ENCODE data around the gene P2RY8. TPM values are rescaled to one million over a fixed set of nuclear protein-coding genes. Genes with fewer than 3 reads are reported as not detected.
"Not testable (repeated sequence)": the region's sequence is repeated elsewhere in the genome, so short reads cannot be mapped to it uniquely, and the experiment has no call there.

Gene P2RY8
- total RNA-seq, 2 experiments from 2014 or later, result 82.4 to 109 TPM

DNA sequence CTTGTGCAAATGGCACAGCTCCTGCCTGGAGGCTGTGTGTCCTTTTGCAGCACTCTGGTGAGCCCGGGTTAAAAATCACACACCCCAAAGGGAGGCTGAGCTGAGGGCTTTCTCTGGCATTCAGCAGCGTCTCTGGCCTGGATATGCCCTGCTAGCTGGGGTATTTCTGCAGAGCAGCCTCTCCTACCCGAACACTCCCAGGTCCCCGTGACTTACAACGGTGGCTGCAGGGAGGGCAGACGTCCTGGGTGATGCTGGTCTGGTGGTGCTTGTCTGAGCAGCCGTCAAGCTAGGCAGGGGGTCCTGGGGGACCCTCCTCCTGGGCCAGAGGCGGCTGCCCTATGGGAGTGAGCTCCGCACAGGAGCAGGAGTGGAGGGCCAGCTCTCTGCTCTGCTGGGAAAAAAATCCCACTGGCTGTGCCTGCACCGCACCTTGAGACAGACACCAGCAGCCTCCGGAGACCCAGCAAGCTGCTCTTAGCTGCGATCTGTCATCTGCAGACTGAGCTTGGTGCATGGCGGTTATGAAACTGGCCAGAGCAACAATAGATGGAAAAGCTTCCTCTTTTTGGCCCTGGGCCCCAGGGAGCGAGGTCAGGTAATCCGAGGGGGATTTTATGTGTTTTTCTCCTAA is 43.0 kb downstream of the P2RY8 start:
- peak; percentile 39 for DNase-seq
- peak; percentile 17 for ATAC-seq
- Mint-ChIP-seq H3K4me3 (no peak overlapping the region), H3K9me3 (ENCODE audit: low read depth) (peaks cover 7% of the 10 kb centered on the region), H3K4me1 (peaks cover 35% of the 10 kb centered on the region), H3K36me3 (peaks cover 34% of the 10 kb centered on the region), H3K27ac (peak overlapping the region; percentile 57), H3K27me3 (no peaks in the 10 kb centered on the region)
- CTCF ChIA-PET, result no interaction called here

GRCh38 chrX:1493412-1493811 is 43.6 kb downstream of the P2RY8 start:
- DNase-seq (no peak), ATAC-seq (no peak)
- H3K36me3 Mint-ChIP-seq, result peaks cover 40% of the 10 kb centered on the region
- peaks cover 7% of the 10 kb centered on the region for H3K9me3 Mint-ChIP-seq (ENCODE audit: low read depth)
- H3K27me3 Mint-ChIP-seq, result no peaks in the 10 kb centered on the region
- CTCF ChIA-PET, result no interaction called here
- peak overlapping the region; percentile 57 for H3K27ac Mint-ChIP-seq
- H3K4me1 Mint-ChIP-seq, result peaks cover 41% of the 10 kb centered on the region
- no peak overlapping the region for H3K4me3 Mint-ChIP-seq

DNA sequence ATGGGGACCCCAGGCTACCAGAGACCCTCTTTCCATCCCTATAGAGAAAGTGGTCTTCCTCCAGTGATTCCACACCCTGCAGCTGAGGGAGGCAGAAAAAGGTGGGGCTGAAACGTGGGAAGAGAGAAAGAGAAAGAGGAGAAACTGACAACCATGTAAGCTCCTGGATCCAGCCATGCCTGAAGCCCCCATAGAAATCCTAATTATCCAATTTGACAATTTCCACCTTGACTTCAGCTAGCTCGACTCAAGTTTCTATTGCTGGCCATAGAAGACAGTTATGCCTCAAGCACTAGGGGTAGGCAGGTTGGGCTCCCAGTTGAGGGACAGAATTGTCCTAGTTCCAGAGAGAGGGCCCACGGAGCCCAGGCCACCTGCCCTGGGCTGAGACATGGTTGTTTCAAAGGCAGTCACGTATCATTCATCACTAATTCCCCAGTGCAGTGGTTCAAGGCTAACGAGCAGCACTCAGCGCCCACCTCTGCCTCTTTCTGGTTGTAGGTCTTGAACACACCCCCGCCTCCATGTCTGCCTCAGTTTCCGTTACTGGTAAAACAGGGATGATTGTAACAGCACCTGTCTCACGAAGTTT is 44.5 kb downstream of the P2RY8 start:
- DNase-seq, result peak; percentile 37
- Mint-ChIP-seq H3K27me3 (no peaks in the 10 kb centered on the region), H3K4me3 (no peak overlapping the region), H3K36me3 (peaks cover 44% of the 10 kb centered on the region), H3K27ac (peak overlapping the region; percentile 59), H3K9me3 (ENCODE audit: low read depth) (peaks cover 7% of the 10 kb centered on the region), H3K4me1 (peaks cover 44% of the 10 kb centered on the region)
- ATAC-seq, result peak; percentile 5
- CTCF ChIA-PET, result no interaction called here

GRCh38 chrX:1491851-1492349 is 45.1 kb downstream of the P2RY8 start:
- Mint-ChIP-seq H3K36me3 (peaks cover 50% of the 10 kb centered on the region), H3K27me3 (no peaks in the 10 kb centered on the region), H3K9me3 (ENCODE audit: low read depth) (peaks cover 7% of the 10 kb centered on the region), H3K4me3 (no peak overlapping the region), H3K27ac (peak overlapping the region; percentile 69), H3K4me1 (peaks cover 50% of the 10 kb centered on the region)
- ATAC-seq, result peak; percentile 95
- peak; percentile 92 for DNase-seq
- CTCF ChIA-PET, result no interaction called here

DNA sequence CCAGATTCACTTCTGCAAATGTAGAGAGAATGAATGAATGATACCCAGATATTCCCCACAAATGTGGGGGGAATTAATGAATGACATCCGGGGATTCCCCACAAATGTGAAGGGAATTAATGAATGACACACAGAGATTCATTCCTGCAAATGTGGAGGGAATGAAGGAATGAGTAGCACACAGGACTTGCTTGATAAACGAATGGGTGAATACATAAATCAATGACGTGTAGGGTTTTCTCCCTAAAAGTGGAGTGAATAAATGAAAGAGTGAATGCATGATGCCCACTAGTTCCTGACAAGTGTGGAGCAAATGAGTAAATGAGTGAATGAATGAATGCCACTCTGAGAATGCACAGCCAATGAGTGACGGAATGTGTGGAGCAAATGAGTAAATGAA is 45.7 kb downstream of the P2RY8 start:
- H3K9me3 Mint-ChIP-seq (ENCODE audit: low read depth); DNase-seq; ATAC-seq; H3K27ac Mint-ChIP-seq; H3K27me3 Mint-ChIP-seq; CTCF ChIA-PET; H3K4me3 Mint-ChIP-seq: not testable (repeated sequence)
- Mint-ChIP-seq H3K36me3 (peaks cover 53% of the 10 kb centered on the region), H3K4me1 (peaks cover 49% of the 10 kb centered on the region)

- peaks cover 59% of the 10 kb centered on the region for H3K36me3 Mint-ChIP-seq
Observed at GRCh38 chrX:1490723-1491122, 46.3 kb downstream of the P2RY8 start.

DNA sequence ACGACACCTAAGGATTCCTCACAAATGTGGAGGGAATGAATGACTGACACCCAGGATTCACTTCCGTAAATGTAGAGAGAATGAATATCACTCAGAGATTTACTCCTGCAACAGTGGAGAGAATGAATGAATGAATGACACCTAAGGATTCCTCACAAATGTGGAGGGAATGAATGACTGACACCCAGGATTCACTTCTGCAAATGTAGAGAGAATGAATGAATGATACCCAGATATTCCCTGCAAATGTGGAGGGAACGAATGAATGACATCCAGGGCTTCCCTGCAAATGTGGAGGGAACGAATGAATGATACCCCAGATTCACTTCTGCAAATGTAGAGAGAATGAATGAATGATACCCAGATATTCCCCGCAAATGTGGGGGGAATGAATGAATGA is 47.6 kb downstream of the P2RY8 start:
- ATAC-seq, DNase-seq, H3K27me3 Mint-ChIP-seq, H3K4me3 Mint-ChIP-seq, H3K27ac Mint-ChIP-seq, CTCF ChIA-PET: not testable (repeated sequence)
- peaks cover 10% of the 10 kb centered on the region for H3K9me3 Mint-ChIP-seq (ENCODE audit: low read depth)
- peaks cover 56% of the 10 kb centered on the region for H3K4me1 Mint-ChIP-seq
- peaks cover 63% of the 10 kb centered on the region for H3K36me3 Mint-ChIP-seq

More at GRCh38 chrX:1490723-1491122, 46.3 kb downstream of the P2RY8 start:
- H3K4me3 Mint-ChIP-seq, H3K27me3 Mint-ChIP-seq, CTCF ChIA-PET, H3K27ac Mint-ChIP-seq, DNase-seq, ATAC-seq: not testable (repeated sequence)
- peaks cover 10% of the 10 kb centered on the region for H3K9me3 Mint-ChIP-seq (ENCODE audit: low read depth)
- peaks cover 50% of the 10 kb centered on the region for H3K4me1 Mint-ChIP-seq

DNA sequence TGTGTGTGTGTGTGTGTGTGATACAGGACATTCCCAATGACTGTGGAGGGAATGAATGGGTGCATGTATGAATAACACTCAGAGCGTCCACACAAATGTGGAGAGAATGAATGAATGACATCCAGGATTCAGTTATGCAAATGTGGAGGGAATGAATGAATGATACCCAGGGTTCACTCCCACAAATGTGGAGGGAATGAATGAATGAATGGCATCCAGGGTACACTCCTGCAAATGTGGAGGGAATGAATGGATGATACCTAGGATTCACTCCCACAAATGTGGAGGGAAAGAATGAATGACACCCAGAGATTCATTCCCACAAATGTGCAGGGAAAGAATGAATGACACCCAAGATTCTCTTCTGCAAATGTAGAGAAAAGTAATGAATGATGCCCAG is 48.2 kb downstream of the P2RY8 start:
- Mint-ChIP-seq H3K4me1 (peaks cover 56% of the 10 kb centered on the region), H3K36me3 (peaks cover 67% of the 10 kb centered on the region), H3K9me3 (ENCODE audit: low read depth) (peaks cover 10% of the 10 kb centered on the region), H3K27ac (peak overlapping the region; percentile 45), H3K4me3 (no peak overlapping the region), H3K27me3 (no peaks in the 10 kb centered on the region)
- no peak for DNase-seq
- CTCF ChIA-PET, result no interaction called here
- ATAC-seq, result no peak

DNA sequence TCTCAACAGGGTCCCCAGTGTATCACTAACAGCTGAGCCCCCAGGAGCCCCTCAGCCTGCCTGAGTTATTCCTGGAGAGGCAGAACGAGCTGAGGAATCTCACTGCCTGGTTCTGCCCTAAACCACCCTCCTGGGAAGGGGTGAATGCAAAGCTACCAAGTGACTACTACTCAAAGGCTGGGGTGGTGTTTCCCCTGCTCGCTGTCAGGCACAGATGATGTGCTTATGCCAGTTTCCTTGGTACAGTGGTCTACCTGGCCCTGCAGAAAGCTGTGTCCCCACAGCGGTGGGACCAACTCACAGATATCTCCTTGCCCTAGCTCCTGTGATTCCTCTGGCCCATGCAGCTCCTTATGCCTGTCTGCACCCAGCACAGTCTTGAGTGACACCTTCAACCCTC is 48.8 kb downstream of the P2RY8 start:
- H3K36me3 Mint-ChIP-seq, result peaks cover 72% of the 10 kb centered on the region
- H3K4me1 Mint-ChIP-seq, result peaks cover 58% of the 10 kb centered on the region
- H3K27me3 Mint-ChIP-seq, result no peaks in the 10 kb centered on the region
- CTCF ChIA-PET, result no interaction called here
- H3K27ac Mint-ChIP-seq, result peak overlapping the region; percentile 45
- DNase-seq, result peak; percentile 23
- H3K9me3 Mint-ChIP-seq (ENCODE audit: low read depth), result peaks cover 10% of the 10 kb centered on the region
- H3K4me3 Mint-ChIP-seq, result no peak overlapping the region
- ATAC-seq, result no peak

GRCh38 chrX:1487401-1487800 is 49.6 kb downstream of the P2RY8 start:
- Mint-ChIP-seq H3K27ac (peak overlapping the region; percentile 17), H3K36me3 (peaks cover 69% of the 10 kb centered on the region)

DNA sequence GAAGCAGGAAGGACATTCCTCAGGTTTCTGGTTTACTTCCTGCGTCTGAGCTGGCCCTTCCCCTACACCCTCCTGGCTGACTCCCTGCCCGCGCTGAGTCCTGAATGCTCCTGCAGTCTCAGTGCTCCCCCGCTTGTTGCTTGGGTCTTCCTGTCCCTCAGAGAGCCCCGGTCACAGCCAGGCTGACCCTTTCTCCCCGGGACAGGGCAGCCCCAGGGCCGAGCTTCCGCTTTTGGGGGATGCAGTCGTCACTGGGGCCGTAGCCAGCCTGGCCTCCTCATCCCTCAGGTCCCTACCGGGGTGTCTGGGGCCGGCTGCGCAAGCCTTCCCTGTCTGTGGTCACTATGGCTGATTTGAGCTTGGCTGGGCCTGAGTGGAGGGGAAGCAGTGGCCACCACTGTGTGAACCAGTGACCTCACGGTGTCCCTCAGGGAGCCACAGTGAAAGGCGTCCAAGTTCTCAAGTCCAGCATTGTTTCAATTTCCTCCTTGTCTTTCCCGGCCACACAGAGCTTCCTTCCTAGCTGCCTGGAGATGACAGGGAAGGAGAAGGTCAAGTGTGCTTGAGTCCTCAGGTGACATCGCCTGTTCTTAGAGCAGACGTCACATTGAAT is 50.1 kb downstream of the P2RY8 start:
- peaks cover 69% of the 10 kb centered on the region for H3K36me3 Mint-ChIP-seq
- peak; percentile 25 for DNase-seq

More at GRCh38 chrX:1487401-1487800, 49.6 kb downstream of the P2RY8 start:
- peak; percentile 11 for DNase-seq
- Mint-ChIP-seq H3K9me3 (ENCODE audit: low read depth) (peaks cover 10% of the 10 kb centered on the region), H3K4me1 (peaks cover 59% of the 10 kb centered on the region), H3K4me3 (no peak overlapping the region), H3K27me3 (no peaks in the 10 kb centered on the region)
- ATAC-seq, result no peak
- CTCF ChIA-PET, result no interaction called here

GRCh38 chrX:1486177-1486576 is 50.8 kb downstream of the P2RY8 start:
- DNase-seq (peak; percentile 30), ATAC-seq (no peak)
- CTCF ChIA-PET, result no interaction called here
- no peak overlapping the region for H3K4me3 Mint-ChIP-seq
- peaks cover 4% of the 10 kb centered on the region for H3K9me3 Mint-ChIP-seq (ENCODE audit: low read depth)
- H3K4me1 Mint-ChIP-seq, result peaks cover 59% of the 10 kb centered on the region
- peak overlapping the region; percentile 45 for H3K27ac Mint-ChIP-seq
- peaks cover 66% of the 10 kb centered on the region for H3K36me3 Mint-ChIP-seq
- no peaks in the 10 kb centered on the region for H3K27me3 Mint-ChIP-seq

More for the DNA sequence above, 50.1 kb downstream of the P2RY8 start:
- ATAC-seq, result no peak
- H3K9me3 Mint-ChIP-seq (ENCODE audit: low read depth), result peaks cover 9% of the 10 kb centered on the region
- H3K27me3 Mint-ChIP-seq, result no peaks in the 10 kb centered on the region
- H3K4me3 Mint-ChIP-seq, result no peak overlapping the region
- peak overlapping the region; percentile 17 for H3K27ac Mint-ChIP-seq
- CTCF ChIA-PET, result no interaction called here
- peaks cover 59% of the 10 kb centered on the region for H3K4me1 Mint-ChIP-seq

DNA sequence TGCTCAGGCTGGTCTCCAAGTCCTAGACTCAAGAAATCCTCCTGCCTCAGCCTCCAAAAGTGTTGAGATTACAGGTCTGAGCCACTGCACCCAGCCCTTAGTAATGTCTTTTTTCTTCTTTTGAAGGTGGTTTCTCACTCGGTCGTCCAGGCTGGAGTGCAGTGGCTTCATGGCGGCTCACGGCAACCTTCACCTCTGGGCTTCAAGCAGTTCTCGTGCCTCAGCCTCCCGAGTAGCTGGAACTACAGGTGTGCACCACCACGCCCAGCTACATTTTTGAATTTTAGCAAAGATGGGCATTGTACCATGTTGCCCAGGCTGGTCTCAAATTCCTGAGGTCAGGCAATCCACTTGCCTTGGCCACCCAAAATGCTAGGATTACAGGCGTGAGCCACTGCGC is 52.0 kb downstream of the P2RY8 start:
- Mint-ChIP-seq H3K4me3 (no peak overlapping the region), H3K9me3 (ENCODE audit: low read depth) (peaks cover 3% of the 10 kb centered on the region), H3K27me3 (no peaks in the 10 kb centered on the region), H3K27ac (no peak overlapping the region), H3K36me3 (peaks cover 69% of the 10 kb centered on the region), H3K4me1 (peaks cover 70% of the 10 kb centered on the region)
- CTCF ChIA-PET, result no interaction called here
- no peak for ATAC-seq
- DNase-seq, result no peak

- H3K4me3 Mint-ChIP-seq, result no peak overlapping the region
- H3K9me3 Mint-ChIP-seq (ENCODE audit: low read depth), result peaks cover 4% of the 10 kb centered on the region
- no peak for ATAC-seq
- CTCF ChIA-PET, result no interaction called here
- H3K4me1 Mint-ChIP-seq, result peaks cover 74% of the 10 kb centered on the region
- peaks cover 73% of the 10 kb centered on the region for H3K36me3 Mint-ChIP-seq
- H3K27me3 Mint-ChIP-seq, result no peaks in the 10 kb centered on the region
- H3K27ac Mint-ChIP-seq, result peak overlapping the region; percentile 92
- DNase-seq, result no peak
Observed at GRCh38 chrX:1484638-1485019, 52.4 kb downstream of the P2RY8 start.
